Activated naive CD4-positive, alpha-beta T cell treated with anti-CD3 and anti-CD28 coated beads, Interleukin-2, amount 10 ng/mL, durations not matched to agents 7 days and 5 days (primary cell): Measurements from ENCODE around the gene KCNH2.
"Not testable (repeated sequence)": the region's sequence is repeated elsewhere in the genome, so short reads cannot be mapped to it uniquely, and the experiment has no call there.

Experiments used
- CTCF ChIA-PET: fragments of 350-600 bp; sonication (Branson Sonifier 250); formaldehyde crosslinking; loops from one replicate; lab custom pipeline; 2021; ENCODE audit warnings: antibody characterized with exemption; lab: Charles Lee
- DNase-seq: peaks from one replicate; pipeline ENCODE4 v3.0.0-alpha.2; 2020
- H3K27ac Mint-ChIP-seq: one replicate; pipeline ENCODE4 v1.8.0; 2021; ENCODE audit warnings: mild to moderate bottlenecking, moderate library complexity, mixed read lengths
- H3K27me3 Mint-ChIP-seq: one replicate; pipeline ENCODE4 v1.8.0; 2021; ENCODE audit warnings: mild to moderate bottlenecking, mixed read lengths
- H3K36me3 Mint-ChIP-seq: one replicate; pipeline ENCODE4 v1.8.0; 2021; ENCODE audit warnings: mixed read lengths
- H3K4me1 Mint-ChIP-seq: one replicate; pipeline ENCODE4 v1.8.0; 2021; ENCODE audit warnings: mixed read lengths
- H3K4me3 Mint-ChIP-seq: one replicate; pipeline ENCODE4 v1.8.0; 2021; ENCODE audit warnings: mild to moderate bottlenecking, moderate library complexity, mixed read lengths
- H3K9me3 Mint-ChIP-seq: one replicate; pipeline ENCODE4 v1.8.0; 2021; ENCODE audit warnings: mixed read lengths

Gene KCNH2

GRCh38 chr7:150978126-150978789 lies at the start of gene KCNH2:
TSS of gene KCNH2 (minus strand) at chr7:150978321. CDS start at chr7:150977913, 408 bp downstream.
- H3K4me1 Mint-ChIP-seq: peaks cover 45% of the 10 kb centered on the region
- H3K27ac Mint-ChIP-seq: peak within 1 kb of the TSS; percentile 67
- H3K27me3 Mint-ChIP-seq: peaks cover 88% of the 10 kb centered on the region

GRCh38 chr7:151027728-151028130 lies 49.6 kb upstream of the KCNH2 start:
- Mint-ChIP-seq H3K4me1 (peaks cover 26% of the 10 kb centered on the region), H3K4me3 (peak overlapping the region; percentile 93), H3K27me3 (peaks cover 35% of the 10 kb centered on the region), H3K27ac (peak overlapping the region; percentile 91)
- DNase-seq, H3K36me3 Mint-ChIP-seq, H3K9me3 Mint-ChIP-seq: not testable (repeated sequence)
- CTCF ChIA-PET: interaction anchor here (1.3 to 2.5 kb wide), 5 partner anchors 9 to 129 kb away, joined by 3 to 9 read pairs (median 6); no protein-coding TSS in a partner anchor

More at GRCh38 chr7:150978126-150978789, at the start of gene KCNH2:
- Mint-ChIP-seq H3K36me3 (peaks cover 5% of the 10 kb centered on the region), H3K9me3 (no peaks in the 10 kb centered on the region), H3K4me3 (peak within 1 kb of the TSS; percentile 70)
- peak; percentile 52 for DNase-seq
- CTCF ChIA-PET: interaction anchor here (1.2 kb wide), 1 partner anchor 16 kb away, joined by 5 read pairs; no protein-coding TSS in a partner anchor

- peaks cover 26% of the 10 kb centered on the region for H3K4me1 Mint-ChIP-seq
- H3K9me3 Mint-ChIP-seq, DNase-seq, H3K36me3 Mint-ChIP-seq: not testable (repeated sequence)
- peaks cover 35% of the 10 kb centered on the region for H3K27me3 Mint-ChIP-seq
- CTCF ChIA-PET: interaction anchor here (1.9 to 2.5 kb wide), 2 partner anchors 17 to 64 kb away, joined by 6 to 8 read pairs; no protein-coding TSS in a partner anchor
- peak overlapping the region; percentile 93 for H3K4me3 Mint-ChIP-seq
- H3K27ac Mint-ChIP-seq: peak overlapping the region; percentile 91
Observed at GRCh38 chr7:151026771-151027727, 48.9 kb upstream of the KCNH2 start.

- H3K27me3 Mint-ChIP-seq: peaks cover 45% of the 10 kb centered on the region
- no peaks in the 10 kb centered on the region for H3K9me3 Mint-ChIP-seq
- CTCF ChIA-PET: no interaction called here
- H3K36me3 Mint-ChIP-seq: peaks cover 4% of the 10 kb centered on the region
- H3K4me1 Mint-ChIP-seq: peaks cover 26% of the 10 kb centered on the region
- no peak overlapping the region for H3K27ac Mint-ChIP-seq
- no peak for DNase-seq
- no peak overlapping the region for H3K4me3 Mint-ChIP-seq
Observed at GRCh38 chr7:151025924-151026671, 48.0 kb upstream of the KCNH2 start.

- H3K27ac Mint-ChIP-seq: no peak within 1 kb of the TSS
- H3K9me3 Mint-ChIP-seq: no peaks in the 10 kb centered on the region
- H3K4me1 Mint-ChIP-seq: peaks cover 31% of the 10 kb centered on the region
- peaks cover 4% of the 10 kb centered on the region for H3K36me3 Mint-ChIP-seq
- CTCF ChIA-PET: interaction anchor here (1.1 kb wide), 1 partner anchor 62 kb away, joined by 3 read pairs; no protein-coding TSS in a partner anchor
- no peak for DNase-seq
- H3K27me3 Mint-ChIP-seq: peaks cover 60% of the 10 kb centered on the region
- H3K4me3 Mint-ChIP-seq: no peak within 1 kb of the TSS
Observed at GRCh38 chr7:151024435-151025056, 46.4 kb upstream of the KCNH2 start, which contains the start of gene ATG9B. TSS of gene ATG9B (minus strand) at chr7:151024494. CDS start at chr7:151024423, 71 bp downstream.

GRCh38 chr7:151023232-151023631 lies 45.1 kb upstream of the KCNH2 start:
- H3K27me3 Mint-ChIP-seq: peaks cover 74% of the 10 kb centered on the region
- CTCF ChIA-PET: no interaction called here

GRCh38 chr7:151020231-151020630 lies 42.1 kb upstream of the KCNH2 start:
- peaks cover 7% of the 10 kb centered on the region for H3K36me3 Mint-ChIP-seq
- no peak overlapping the region for H3K4me3 Mint-ChIP-seq
- peaks cover 68% of the 10 kb centered on the region for H3K27me3 Mint-ChIP-seq
- DNase-seq: no peak
- no peak overlapping the region for H3K27ac Mint-ChIP-seq
- peaks cover 47% of the 10 kb centered on the region for H3K4me1 Mint-ChIP-seq
- CTCF ChIA-PET: interaction anchor here (0.8 to 4.6 kb wide), 4 partner anchors 9 to 59 kb away, joined by 4 to 47 read pairs (median 20); no protein-coding TSS in a partner anchor
- H3K9me3 Mint-ChIP-seq: no peaks in the 10 kb centered on the region

More at GRCh38 chr7:151023232-151023631, 45.1 kb upstream of the KCNH2 start:
- no peak overlapping the region for H3K27ac Mint-ChIP-seq
- no peak overlapping the region for H3K4me3 Mint-ChIP-seq
- H3K4me1 Mint-ChIP-seq: peaks cover 31% of the 10 kb centered on the region
- H3K36me3 Mint-ChIP-seq: peaks cover 1% of the 10 kb centered on the region
- no peak for DNase-seq
- no peaks in the 10 kb centered on the region for H3K9me3 Mint-ChIP-seq

- no peak overlapping the region for H3K27ac Mint-ChIP-seq
- peaks cover 62% of the 10 kb centered on the region for H3K27me3 Mint-ChIP-seq
- H3K36me3 Mint-ChIP-seq: peaks cover 14% of the 10 kb centered on the region
- H3K9me3 Mint-ChIP-seq: no peaks in the 10 kb centered on the region
- H3K4me3 Mint-ChIP-seq: peak overlapping the region; percentile 12
- H3K4me1 Mint-ChIP-seq: peaks cover 59% of the 10 kb centered on the region
- CTCF ChIA-PET: interaction anchor here (0.8 to 4.6 kb wide), 22 partner anchors 9 to 90 kb away, joined by 3 to 47 read pairs (median 4); partner anchors contain the start of gene ABCB8
- DNase-seq: no peak
Observed at GRCh38 chr7:151019130-151019447, 41.0 kb upstream of the KCNH2 start.

GRCh38 chr7:151018421-151019129 lies 40.5 kb upstream of the KCNH2 start:
- DNase-seq: peak; percentile 61
- CTCF ChIA-PET: interaction anchor here (0.6 to 4.6 kb wide), 29 partner anchors 9 to 372 kb away, joined by 3 to 47 read pairs (median 4); partner anchors contain the start of genes ABCB8 and NOS3
- peaks cover 14% of the 10 kb centered on the region for H3K36me3 Mint-ChIP-seq
- H3K9me3 Mint-ChIP-seq: no peaks in the 10 kb centered on the region
- peaks cover 64% of the 10 kb centered on the region for H3K4me1 Mint-ChIP-seq
- peaks cover 57% of the 10 kb centered on the region for H3K27me3 Mint-ChIP-seq
- peak overlapping the region; percentile 68 for H3K27ac Mint-ChIP-seq
- H3K4me3 Mint-ChIP-seq: peak overlapping the region; percentile 74

GRCh38 chr7:151017953-151018420 lies 39.9 kb upstream of the KCNH2 start:
- peak overlapping the region; percentile 74 for H3K4me3 Mint-ChIP-seq
- CTCF ChIA-PET: interaction anchor here (0.6 to 4.6 kb wide), 27 partner anchors 9 to 372 kb away, joined by 3 to 47 read pairs (median 4); partner anchors contain the start of genes ABCB8 and NOS3

GRCh38 chr7:151017370-151017952 lies 39.3 kb upstream of the KCNH2 start:
- Mint-ChIP-seq H3K27ac (peak overlapping the region; percentile 68), H3K36me3 (peaks cover 18% of the 10 kb centered on the region), H3K4me1 (peaks cover 73% of the 10 kb centered on the region), H3K4me3 (peak overlapping the region; percentile 74), H3K9me3 (no peaks in the 10 kb centered on the region), H3K27me3 (peaks cover 48% of the 10 kb centered on the region)
- CTCF ChIA-PET: interaction anchor here (0.8 to 4.6 kb wide), 14 partner anchors 8 to 100 kb away, joined by 3 to 47 read pairs (median 4); partner anchors contain the start of genes ABCB8 and NOS3
- no peak for DNase-seq

More at GRCh38 chr7:151017953-151018420, 39.9 kb upstream of the KCNH2 start:
- Mint-ChIP-seq H3K27me3 (peaks cover 51% of the 10 kb centered on the region), H3K9me3 (no peaks in the 10 kb centered on the region), H3K36me3 (peaks cover 14% of the 10 kb centered on the region), H3K4me1 (peaks cover 68% of the 10 kb centered on the region), H3K27ac (peak overlapping the region; percentile 68)
- DNase-seq: peak; percentile 86

- H3K4me1 Mint-ChIP-seq: peaks cover 79% of the 10 kb centered on the region
- CTCF ChIA-PET: interaction anchor here (1.1 to 4.6 kb wide), 7 partner anchors 8 to 56 kb away, joined by 3 to 47 read pairs (median 10); partner anchors contain the start of gene ABCB8
- H3K4me3 Mint-ChIP-seq: peak overlapping the region; percentile 74
- H3K36me3 Mint-ChIP-seq: peaks cover 21% of the 10 kb centered on the region
- no peak for DNase-seq
- peaks cover 47% of the 10 kb centered on the region for H3K27me3 Mint-ChIP-seq
- peak overlapping the region; percentile 68 for H3K27ac Mint-ChIP-seq
- H3K9me3 Mint-ChIP-seq: no peaks in the 10 kb centered on the region
Observed at GRCh38 chr7:151016942-151017341, 38.8 kb upstream of the KCNH2 start.
